Measurements from ENCODE around the gene ATG2B.

- TF ChIP-seq CTCF (IDR thresholded peaks at IDR 0.05): no peak
- TF ChIP-seq POLR2A (IDR thresholded peaks at IDR 0.05): no peak
Observed at GRCh38 chr14:96246539-96246847, 116.6 kb downstream of the ATG2B start.

Data from thyroid gland (tissue), 4 donors.